HG03135 (cell line): Measurements from ENCODE around the gene LRP11.
"Not testable (repeated sequence)": the region's sequence is repeated elsewhere in the genome, so short reads cannot be mapped to it uniquely, and the experiment has no call there.

Experiments used
- ATAC-seq: cut with Tn5 transposase; IDR thresholded peaks from one replicate; pipeline ENCODE4 v1.9.1; 2021; ENCODE audit warnings: mild to moderate bottlenecking, moderate library complexity; ENCODE audit not compliant: unreplicated experiment

LRP11 gene

GRCh38 chr6:149863698-149864577 is at the start of gene LRP11:
Gene LRP11, minus strand, starts transcription at chr6:149864359. Its CDS starts 339 bp downstream, at chr6:149864020.
- ATAC-seq, result peak; percentile 90

GRCh38 chr6:149913540-149914240 is 49.5 kb upstream of the LRP11 start:
- no peak for ATAC-seq

- ATAC-seq, result no peak
Measured at GRCh38 chr6:149913085-149913484, 48.9 kb upstream of the LRP11 start.

GRCh38 chr6:149912680-149913079 is 48.5 kb upstream of the LRP11 start:
- ATAC-seq, result not testable (repeated sequence)

GRCh38 chr6:149910721-149911151 is 46.6 kb upstream of the LRP11 start:
- ATAC-seq, result no peak

GRCh38 chr6:149909701-149910470 is 45.7 kb upstream of the LRP11 start:
- ATAC-seq, result no peak

- not testable (repeated sequence) for ATAC-seq
Measured at GRCh38 chr6:149908480-149908879, 44.3 kb upstream of the LRP11 start.

GRCh38 chr6:149907317-149907716 is 43.2 kb upstream of the LRP11 start:
- no peak for ATAC-seq

GRCh38 chr6:149906405-149906804 is 42.2 kb upstream of the LRP11 start:
- ATAC-seq, result no peak

GRCh38 chr6:149905911-149906371 is 41.8 kb upstream of the LRP11 start:
- ATAC-seq, result no peak

- no peak for ATAC-seq
Measured at GRCh38 chr6:149905371-149905910, 41.3 kb upstream of the LRP11 start.

- ATAC-seq, result no peak
Measured at GRCh38 chr6:149904661-149905370, 40.7 kb upstream of the LRP11 start.

GRCh38 chr6:149903938-149904611 is 39.9 kb upstream of the LRP11 start:
- ATAC-seq, result no peak

- no peak for ATAC-seq
Measured at GRCh38 chr6:149901444-149902140, 37.4 kb upstream of the LRP11 start.

GRCh38 chr6:149900620-149901443 is 36.7 kb upstream of the LRP11 start:
- ATAC-seq, result no peak

GRCh38 chr6:149899926-149900619 is 35.9 kb upstream of the LRP11 start:
- ATAC-seq, result no peak

- no peak for ATAC-seq
Measured at GRCh38 chr6:149899486-149899885, 35.3 kb upstream of the LRP11 start.

GRCh38 chr6:149898966-149899365 is 34.8 kb upstream of the LRP11 start:
- ATAC-seq, result no peak
